Breast epithelium (tissue), 4 donors: ENCODE measurements around the gene ARID1B. TPM values are rescaled to one million over a fixed set of nuclear protein-coding genes. Genes with fewer than 3 reads are reported as not detected.

Experiments used
- DNase-seq, 2 donors: peaks; one replicate each; pipeline ENCODE4 v3.0.0-alpha.2; 2019; ENCODE audit warnings: low spot score in 2 of 2
- H3K27ac ChIP-seq, 2 donors: fragments of 200-600 bp; sonication (generic) in 1 of 2; one replicate each; pipeline ENCODE4 v1.5.1; 2016 to 2019; ENCODE audit warnings: mild to moderate bottlenecking in 1 of 2
- H3K27me3 ChIP-seq, 2 donors: fragments of 200-600 bp; sonication (generic) in 1 of 2; one replicate each; pipeline versions ENCODE4 v1.5.1 to v1.6.0; 2017 to 2019; ENCODE audit warnings: control low read depth in 1 of 2, mild to moderate bottlenecking in 1 of 2
- H3K36me3 ChIP-seq: fragments of 200-600 bp; one replicate; pipeline ENCODE4 v1.5.1; 2019
- H3K4me1 ChIP-seq, 2 donors: fragments of 200-600 bp; sonication (generic); one replicate each; pipeline ENCODE4 v1.5.1; 2016 to 2019; ENCODE audit warnings: control low read depth in 1 of 2
- H3K4me3 ChIP-seq, 3 donors: fragments of 200-600 bp; sonication (generic); 1 replicate in 2 of 3; 2 replicates in 1 of 3; pipeline ENCODE4 v1.5.1; 2016 to 2019; ENCODE audit warnings: mild to moderate bottlenecking in 3 of 3, moderate library complexity in 2 of 3
- H3K9me3 ChIP-seq, 2 donors: fragments of 200-600 bp; sonication (generic) in 1 of 2; one replicate each; pipeline ENCODE4 v1.5.1; 2016 to 2019; ENCODE audit warnings: control low read depth in 1 of 2
- CTCF ChIP-seq, 3 donors: fragments of 450-650 bp; IDR thresholded peaks; one replicate each; pipeline ENCODE4 v1.5.1; 2016 to 2017; ENCODE audit warnings: antibody characterized with exemption in 3 of 3, mild to moderate bottlenecking in 3 of 3, moderate library complexity in 3 of 3
- POLR2A ChIP-seq: fragments of 450-650 bp; IDR thresholded peaks from one replicate; pipeline ENCODE4 v1.6.1; 2016; ENCODE audit warnings: antibody characterized with exemption, mild to moderate bottlenecking, moderate library complexity
- POLR2AphosphoS5 ChIP-seq, 3 donors: sonication (generic); formaldehyde crosslinking; IDR thresholded peaks; one replicate each; pipeline ENCODE4 v1.6.1; 2017; ENCODE audit warnings: antibody characterized with exemption in 3 of 3
- intact Hi-C: fragments of 100-400 bp; cut with DNase I; formaldehyde crosslinking; loops from one replicate; pipeline ENCODE4 v1.15.1; 2023; ENCODE audit warnings: low total_unique reads
- total RNA-seq, 3 donors: library from RNA; depleted of rRNA; stranded (reverse); fragments of >200 nt; gene quantifications; one replicate each; pipeline ENCODE4 v1.1.0, GENCODE V29; 2016

ARID1B gene
- total RNA-seq, 3 donors from 2014 or later, result 99.9 to 205 (median 131) TPM

GRCh38 chr6:157020881-157021343 lies 243.7 kb downstream of the ARID1B start:
- H3K27me3 ChIP-seq, result no peaks in the 10 kb centered on the region
- peak overlapping the region; percentile 83 to 94 (median 83) for H3K4me3 ChIP-seq
- TF ChIP-seq POLR2AphosphoS5 (IDR thresholded peaks at IDR 0.05) (no peak), CTCF (IDR thresholded peaks at IDR 0.05) (peak in 1 of 3 donors; percentile 8), POLR2A (no peak)
- DNase-seq, result peak; percentile 40 to 70
- no peaks in the 10 kb centered on the region for H3K36me3 ChIP-seq
- peaks cover 0 to 8% of the 10 kb centered on the region in 2 donors for H3K4me1 ChIP-seq
- intact Hi-C loops, result loop anchor here (10.0 kb wide), 1 partner anchor 246 kb away; the partner anchor contains the start of gene ARID1B
- peaks cover 0 to 6% of the 10 kb centered on the region in 2 donors for H3K9me3 ChIP-seq
- peak overlapping the region; percentile 99 for H3K27ac ChIP-seq

GRCh38 chr6:157021344-157021992 lies 244.3 kb downstream of the ARID1B start:
- H3K9me3 ChIP-seq, result peaks cover 0 to 6% of the 10 kb centered on the region in 2 donors
- DNase-seq, result peak; percentile 89 to 95
- TF ChIP-seq POLR2AphosphoS5 (IDR thresholded peaks at IDR 0.05) (peak; percentile 92 to 95 (median 92)), CTCF (IDR thresholded peaks at IDR 0.05) (peak in 2 of 3 donors; percentile 31 to 50), POLR2A (peak; percentile 87)
- H3K4me3 ChIP-seq, result peak overlapping the region; percentile 83 to 94 (median 83)
- H3K27me3 ChIP-seq, result no peaks in the 10 kb centered on the region
- peak overlapping the region; percentile 99 for H3K27ac ChIP-seq
- peaks cover 0 to 8% of the 10 kb centered on the region in 2 donors for H3K4me1 ChIP-seq
- intact Hi-C loops, result loop anchor here (10.0 kb wide), 1 partner anchor 247 kb away; the partner anchor contains the start of gene ARID1B
- no peaks in the 10 kb centered on the region for H3K36me3 ChIP-seq

GRCh38 chr6:157021993-157022740 lies 245.0 kb downstream of the ARID1B start:
- H3K4me1 ChIP-seq, result peaks cover 0 to 8% of the 10 kb centered on the region in 2 donors
- TF ChIP-seq POLR2AphosphoS5 (IDR thresholded peaks at IDR 0.05) (peak in 1 of 3 donors; percentile 14), CTCF (IDR thresholded peaks at IDR 0.05) (no peak)
- intact Hi-C loops, result loop anchor here (10.0 kb wide), 1 partner anchor 247 kb away; the partner anchor contains the start of gene ARID1B
- DNase-seq, result peak; percentile 89 to 92
- H3K27ac ChIP-seq, result peak overlapping the region; percentile 99
- peaks cover 0 to 6% of the 10 kb centered on the region in 2 donors for H3K9me3 ChIP-seq
- H3K27me3 ChIP-seq, result no peaks in the 10 kb centered on the region
- H3K4me3 ChIP-seq, result peak overlapping the region; percentile 83 to 94 (median 83)
- H3K36me3 ChIP-seq, result no peaks in the 10 kb centered on the region

- Histone ChIP-seq H3K27me3 (no peaks in the 10 kb centered on the region), H3K27ac (peak overlapping the region; percentile 8 to 26), H3K36me3 (no peaks in the 10 kb centered on the region), H3K4me3 (no peak overlapping the region), H3K9me3 (peaks cover 0 to 6% of the 10 kb centered on the region in 2 donors), H3K4me1 (peaks cover 0 to 8% of the 10 kb centered on the region in 2 donors)
- no peak for TF ChIP-seq POLR2AphosphoS5 (IDR thresholded peaks at IDR 0.05)
- no peak for TF ChIP-seq POLR2A
- TF ChIP-seq CTCF (IDR thresholded peaks at IDR 0.05), result no peak
- intact Hi-C loops, result loop anchor here (10.0 kb wide), 1 partner anchor 249 kb away; the partner anchor contains the start of gene ARID1B
- DNase-seq, result no peak
These were observed 246.8 kb downstream of the ARID1B start for GRCh38 chr6:157023958-157024357.
